ENCODE measurements around the gene LRRC37A. TPM values are rescaled to one million over a fixed set of nuclear protein-coding genes. Genes with fewer than 3 reads are reported as not detected.
"Not testable (repeated sequence)": the region's sequence is repeated elsewhere in the genome, so short reads cannot be mapped to it uniquely, and the experiment has no call there.

Gene LRRC37A
- total RNA-seq (ENCODE audit: low replicate concordance) = 2.3 and 3.8 TPM in 2 replicates
- long read RNA-seq, partial matches to known transcripts = 0 of 1 reads
- long read RNA-seq, other reads (novel, unspliced or antisense) = 1 of 1 reads

GRCh38 chr17:46294831-46295230 lies at the start of gene LRRC37A:
TSS of gene LRRC37A (plus strand) at chr17:46295131. CDS start at chr17:46295134, 3 bp downstream.
- H3K4me1 Mint-ChIP-seq (ENCODE audit: unreplicated experiment); H3K36me3 Mint-ChIP-seq; H3K4me3 Mint-ChIP-seq; H3K9me3 Mint-ChIP-seq; H3K27me3 Mint-ChIP-seq; DNase-seq (ENCODE audit: extremely low spot score, unreplicated experiment); H3K27ac Mint-ChIP-seq: not testable (repeated sequence)

- not testable (repeated sequence) for H3K9me3 Mint-ChIP-seq; H3K27ac Mint-ChIP-seq; H3K4me1 Mint-ChIP-seq (ENCODE audit: unreplicated experiment); H3K4me3 Mint-ChIP-seq; H3K36me3 Mint-ChIP-seq; DNase-seq (ENCODE audit: extremely low spot score, unreplicated experiment)
- H3K27me3 Mint-ChIP-seq = peaks cover 22% of the 10 kb centered on the region
Measured at GRCh38 chr17:46249153-46249552, 45.8 kb upstream of the LRRC37A start.

- peaks cover 18% of the 10 kb centered on the region for H3K27me3 Mint-ChIP-seq
- not testable (repeated sequence) for H3K4me1 Mint-ChIP-seq (ENCODE audit: unreplicated experiment); H3K4me3 Mint-ChIP-seq
Measured at GRCh38 chr17:46252804-46253203, 42.1 kb upstream of the LRRC37A start.

GRCh38 chr17:46253722-46254121 lies 41.2 kb upstream of the LRRC37A start:
- peaks cover 16% of the 10 kb centered on the region for H3K27me3 Mint-ChIP-seq
- TF ChIP-seq CTCF (conservative IDR thresholded peaks at IDR 0.05) = peak; percentile 72
- not testable (repeated sequence) for H3K27ac Mint-ChIP-seq; H3K9me3 Mint-ChIP-seq; H3K4me3 Mint-ChIP-seq; DNase-seq (ENCODE audit: extremely low spot score, unreplicated experiment); H3K4me1 Mint-ChIP-seq (ENCODE audit: unreplicated experiment); H3K36me3 Mint-ChIP-seq

More at GRCh38 chr17:46252804-46253203, 42.1 kb upstream of the LRRC37A start:
- not testable (repeated sequence) for H3K9me3 Mint-ChIP-seq; H3K27ac Mint-ChIP-seq; H3K36me3 Mint-ChIP-seq; DNase-seq (ENCODE audit: extremely low spot score, unreplicated experiment)

- H3K27ac Mint-ChIP-seq; H3K9me3 Mint-ChIP-seq; H3K4me1 Mint-ChIP-seq (ENCODE audit: unreplicated experiment); H3K4me3 Mint-ChIP-seq; DNase-seq (ENCODE audit: extremely low spot score, unreplicated experiment); H3K36me3 Mint-ChIP-seq: not testable (repeated sequence)
- H3K27me3 Mint-ChIP-seq = peaks cover 14% of the 10 kb centered on the region
Measured at GRCh38 chr17:46254215-46254614, 40.7 kb upstream of the LRRC37A start.

- DNase-seq (ENCODE audit: extremely low spot score, unreplicated experiment); H3K36me3 Mint-ChIP-seq; H3K4me3 Mint-ChIP-seq; H3K27ac Mint-ChIP-seq; H3K4me1 Mint-ChIP-seq (ENCODE audit: unreplicated experiment); H3K9me3 Mint-ChIP-seq: not testable (repeated sequence)
- peaks cover 13% of the 10 kb centered on the region for H3K27me3 Mint-ChIP-seq
Measured at GRCh38 chr17:46256369-46256768, 38.6 kb upstream of the LRRC37A start.

- not testable (repeated sequence) for H3K4me1 Mint-ChIP-seq (ENCODE audit: unreplicated experiment); H3K27ac Mint-ChIP-seq; H3K36me3 Mint-ChIP-seq; DNase-seq (ENCODE audit: extremely low spot score, unreplicated experiment); H3K9me3 Mint-ChIP-seq
- Mint-ChIP-seq H3K27me3 (peaks cover 36% of the 10 kb centered on the region), H3K4me3 (peak overlapping the region; percentile 84)
- TF ChIP-seq CTCF (conservative IDR thresholded peaks at IDR 0.05) = peak; percentile 56
Measured at GRCh38 chr17:46259845-46260661, 34.9 kb upstream of the LRRC37A start.

- Mint-ChIP-seq H3K4me3 (no peak overlapping the region), H3K27ac (no peak overlapping the region), H3K36me3 (peaks cover 4% of the 10 kb centered on the region), H3K4me1 (ENCODE audit: unreplicated experiment) (peaks cover 15% of the 10 kb centered on the region), H3K27me3 (peaks cover 47% of the 10 kb centered on the region), H3K9me3 (no peaks in the 10 kb centered on the region)
- TF ChIP-seq CTCF (conservative IDR thresholded peaks at IDR 0.05) = no peak
- DNase-seq (ENCODE audit: extremely low spot score, unreplicated experiment) = no peak
Measured at GRCh38 chr17:46262271-46262670, 32.7 kb upstream of the LRRC37A start.
